ENCODE measurements around the gene FNDC1.

GRCh38 chr6:159257846-159258245, 88.6 kb downstream of the FNDC1 start:
- TF ChIP-seq POLR2AphosphoS5 (IDR thresholded peaks at IDR 0.05; ENCODE audit: borderline replicate concordance, low read depth, low read length) (no peak), EZH2 (IDR thresholded peaks at IDR 0.05) (no peak)

Measured in SK-N-MC (cell line).